LNCAP (cell line): Measurements from ENCODE around the gene PPP2R2C.

Source experiments
- TF ChIP-seq, protein P1 (sequence below): fragments of 450-650 bp; IDR thresholded peaks from 2 replicates; pipeline ENCODE4 v1.5.1; 2017; ENCODE audit warnings: mild to moderate bottlenecking

PPP2R2C gene

DNA sequence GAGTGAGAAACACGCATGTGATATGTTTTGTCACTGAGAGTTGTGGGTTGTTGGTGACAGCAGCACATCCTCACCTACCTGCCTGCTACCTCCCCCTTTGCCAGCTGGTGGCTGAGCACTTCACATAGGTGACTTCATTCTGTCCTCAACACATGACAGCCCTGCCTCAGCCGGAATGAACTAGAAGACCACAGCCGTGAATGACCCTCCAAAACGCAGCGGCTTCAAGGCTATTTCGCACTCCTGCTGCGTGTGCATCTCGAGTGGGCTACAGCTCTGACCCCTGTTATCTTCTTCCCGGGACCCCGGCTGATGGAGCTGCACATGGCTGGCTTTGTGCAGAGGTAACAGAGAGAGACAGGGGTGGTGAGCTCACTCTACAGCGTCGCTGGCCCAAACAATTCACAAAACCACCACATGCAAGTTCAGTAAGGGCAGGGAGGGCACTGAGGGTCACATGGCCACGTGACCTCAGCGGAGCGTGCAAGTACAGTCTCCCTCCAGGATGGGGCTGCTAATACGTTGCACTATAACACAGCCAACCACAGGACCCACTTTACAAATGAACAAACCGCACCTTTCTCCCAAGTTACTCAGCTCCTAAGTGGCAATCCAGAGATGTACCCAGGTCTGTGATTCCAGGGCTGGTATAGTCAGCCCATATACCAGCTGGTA lies 6.3 kb upstream of the PPP2R2C start:
- TF ChIP-seq, protein P1, sequence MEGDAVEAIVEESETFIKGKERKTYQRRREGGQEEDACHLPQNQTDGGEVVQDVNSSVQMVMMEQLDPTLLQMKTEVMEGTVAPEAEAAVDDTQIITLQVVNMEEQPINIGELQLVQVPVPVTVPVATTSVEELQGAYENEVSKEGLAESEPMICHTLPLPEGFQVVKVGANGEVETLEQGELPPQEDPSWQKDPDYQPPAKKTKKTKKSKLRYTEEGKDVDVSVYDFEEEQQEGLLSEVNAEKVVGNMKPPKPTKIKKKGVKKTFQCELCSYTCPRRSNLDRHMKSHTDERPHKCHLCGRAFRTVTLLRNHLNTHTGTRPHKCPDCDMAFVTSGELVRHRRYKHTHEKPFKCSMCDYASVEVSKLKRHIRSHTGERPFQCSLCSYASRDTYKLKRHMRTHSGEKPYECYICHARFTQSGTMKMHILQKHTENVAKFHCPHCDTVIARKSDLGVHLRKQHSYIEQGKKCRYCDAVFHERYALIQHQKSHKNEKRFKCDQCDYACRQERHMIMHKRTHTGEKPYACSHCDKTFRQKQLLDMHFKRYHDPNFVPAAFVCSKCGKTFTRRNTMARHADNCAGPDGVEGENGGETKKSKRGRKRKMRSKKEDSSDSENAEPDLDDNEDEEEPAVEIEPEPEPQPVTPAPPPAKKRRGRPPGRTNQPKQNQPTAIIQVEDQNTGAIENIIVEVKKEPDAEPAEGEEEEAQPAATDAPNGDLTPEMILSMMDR: no peak

DNA sequence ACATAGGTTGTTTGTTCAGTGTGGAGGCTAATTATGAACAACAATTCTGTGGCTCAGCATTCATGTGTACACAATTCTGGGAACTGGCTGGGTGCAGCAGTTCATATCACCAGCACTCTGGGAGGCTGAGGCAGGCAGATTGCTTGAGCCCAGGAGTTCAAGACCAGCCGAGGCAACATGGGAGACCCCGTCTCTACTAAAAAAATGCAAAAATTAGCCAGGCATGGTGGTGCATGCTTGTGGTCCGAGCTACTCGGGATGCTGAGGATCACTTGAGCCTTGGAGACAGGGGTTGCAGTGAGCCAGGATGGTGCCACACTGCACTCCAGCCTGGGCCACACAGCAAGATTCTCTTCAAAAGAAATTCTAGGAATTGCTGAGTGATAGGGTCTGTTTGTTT lies 4.5 kb upstream of the PPP2R2C start:
- TF ChIP-seq, protein P1: no peak

DNA sequence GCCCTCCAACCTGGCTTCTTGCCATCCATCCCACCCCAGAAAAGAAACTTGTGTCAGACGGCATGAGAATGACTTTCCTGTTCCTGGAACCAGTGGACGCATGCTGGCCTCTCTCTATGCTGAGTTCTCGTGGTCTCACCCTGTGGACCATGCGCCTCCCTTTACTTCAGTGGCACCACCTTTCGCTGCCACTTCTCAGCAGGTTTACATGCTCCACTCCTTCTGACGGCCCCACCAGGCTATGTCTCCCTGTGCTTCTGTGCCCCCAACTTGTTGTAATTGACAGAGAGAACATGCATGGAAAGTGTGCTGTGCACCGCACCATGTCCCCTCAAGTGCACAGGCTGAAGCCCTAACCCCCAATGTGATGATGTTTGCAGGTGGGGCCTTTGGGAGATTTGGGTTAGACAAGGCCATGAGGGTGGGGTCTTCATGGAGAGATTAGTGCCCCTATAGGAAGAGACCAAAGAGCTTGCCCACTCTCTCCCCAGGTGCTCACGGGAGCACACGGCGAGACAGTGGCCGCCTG lies 3.1 kb upstream of the PPP2R2C start:
- TF ChIP-seq, protein P1: no peak

DNA sequence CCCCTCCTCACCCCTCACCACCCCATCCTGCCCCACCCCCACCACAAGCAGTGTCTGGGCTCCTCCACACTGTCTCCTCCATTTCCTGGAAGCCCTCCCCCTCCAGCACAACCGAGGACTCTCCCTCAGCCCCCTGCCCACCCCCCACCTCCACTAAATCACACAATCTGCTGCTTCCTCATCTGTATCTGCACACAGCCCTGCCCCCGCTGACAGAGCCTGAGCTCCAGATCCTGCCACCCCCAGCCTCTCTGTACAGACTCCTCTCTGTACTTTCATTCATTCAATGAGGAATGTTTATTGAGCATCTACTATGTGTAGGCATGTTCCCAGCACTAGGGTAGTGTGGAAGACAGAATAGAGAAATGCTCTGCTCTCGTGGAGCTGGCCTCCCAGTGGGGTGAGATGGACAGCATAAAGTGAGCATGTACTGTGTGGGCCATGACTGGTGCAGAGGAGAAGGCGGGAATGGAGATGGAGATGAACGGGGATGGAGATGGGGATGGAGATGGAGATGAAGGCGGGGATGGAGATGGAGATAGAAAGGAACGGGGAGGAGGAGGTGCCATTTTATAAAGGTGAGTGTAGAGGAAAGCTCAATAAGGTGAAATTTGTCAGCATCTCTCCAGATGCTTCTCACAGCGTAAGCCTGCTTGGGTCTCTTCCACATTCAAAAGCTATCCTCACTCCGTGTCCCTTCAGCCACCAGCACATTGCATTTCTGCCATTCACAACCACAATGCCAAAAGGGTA lies 2.5 kb upstream of the PPP2R2C start:
- TF ChIP-seq, protein P1: no peak

DNA sequence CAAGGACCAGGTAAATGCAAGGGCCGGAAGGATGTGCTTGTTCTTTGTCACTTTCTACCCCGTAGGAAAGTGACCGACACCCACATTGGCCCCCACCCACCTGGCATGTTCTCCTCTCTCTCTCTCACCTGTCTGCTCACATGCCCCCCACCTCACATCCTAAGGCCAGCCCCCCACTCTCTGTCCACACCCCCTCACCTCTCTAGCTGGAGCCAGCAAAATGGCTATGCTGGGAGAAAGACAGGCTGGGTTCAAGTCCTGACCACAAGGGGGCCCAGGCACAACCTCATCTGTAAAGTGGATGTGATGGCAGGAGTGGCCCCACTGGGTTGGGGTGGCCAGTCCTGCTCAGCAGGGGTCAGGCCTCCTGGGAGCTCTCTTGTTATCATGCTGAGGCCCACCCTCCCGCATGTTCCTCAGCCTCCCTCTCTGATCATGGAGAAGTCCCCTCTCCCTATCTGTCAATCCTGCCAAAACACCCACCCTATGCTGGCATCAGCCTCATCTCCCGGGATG lies 1.7 kb upstream of the PPP2R2C start:
- TF ChIP-seq, protein P1: peak; percentile 42

DNA sequence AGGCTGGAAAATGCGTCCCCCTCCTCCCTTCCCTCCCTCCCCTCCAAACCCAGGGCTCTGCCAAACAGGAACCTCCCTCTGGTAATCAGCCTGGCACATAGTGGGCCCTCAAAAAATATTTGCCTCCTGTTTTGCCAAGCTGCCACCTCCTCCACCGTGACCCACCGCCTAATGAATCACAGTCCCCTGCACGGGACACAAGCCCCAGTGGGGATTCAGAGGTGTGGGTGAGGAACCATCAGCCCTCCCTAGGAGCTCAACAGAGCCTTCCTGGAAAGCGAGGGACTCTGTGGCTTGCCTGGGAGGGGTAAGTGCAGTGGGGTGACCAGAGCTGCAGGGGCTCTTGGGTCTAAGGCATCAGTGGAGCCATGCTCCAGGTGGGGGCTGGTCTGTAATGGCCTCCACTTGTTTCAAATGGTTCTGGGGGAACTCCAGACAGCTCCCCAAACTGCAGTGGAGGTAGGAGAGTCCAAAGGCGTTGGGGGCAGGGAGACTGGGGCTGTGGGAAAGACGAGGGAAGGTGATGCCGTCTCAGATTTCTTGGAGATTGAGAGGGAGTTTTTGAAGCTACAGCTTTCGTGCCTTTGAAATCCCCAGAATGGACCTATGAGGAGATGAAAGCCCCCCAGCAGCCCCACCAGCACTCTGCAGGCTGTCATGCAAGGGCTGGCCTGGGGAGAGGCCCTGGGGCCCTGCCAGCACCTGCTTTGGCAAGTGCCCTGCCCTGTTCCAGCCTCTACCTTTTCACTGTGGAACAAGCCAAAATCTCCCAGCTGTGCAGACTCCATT lies 1.0 kb upstream of the PPP2R2C start:
- TF ChIP-seq, protein P1: no peak

DNA sequence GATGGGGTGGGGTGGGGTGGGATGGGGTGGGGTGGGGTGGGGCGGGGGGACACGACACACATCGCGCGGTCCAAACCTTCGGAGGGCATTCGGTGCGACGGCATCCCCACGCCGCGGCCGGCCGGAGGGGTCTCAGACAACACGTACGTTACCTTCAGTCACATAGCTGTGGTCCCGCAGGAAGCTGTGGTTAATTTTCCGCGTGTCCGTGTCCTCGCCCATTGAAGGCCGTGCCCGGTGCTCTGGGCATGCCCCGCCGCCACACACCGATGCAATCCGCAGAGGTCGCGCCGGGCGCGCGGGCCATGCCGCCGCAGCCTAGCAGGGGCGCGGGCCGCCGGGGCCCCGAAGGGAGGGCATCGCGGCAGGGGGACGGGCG lies 417 bp downstream of the PPP2R2C start:
- TF ChIP-seq, protein P1: no peak
